H1 (cell line): Measurements from ENCODE around the gene POLG. TPM values are rescaled to one million over a fixed set of nuclear protein-coding genes. Genes with fewer than 3 reads are reported as not detected.

ENCODE experiments used
- CTCF ChIA-PET: fragments of 300-600 bp; sonication (Branson Sonifier 250); formaldehyde crosslinking; loops from one replicate; lab custom pipeline; 2021; ENCODE audit not compliant: partially characterized antibody; lab: Charles Lee
- POLR2A ChIA-PET: fragments of 300-600 bp; sonication (Branson Sonifier 250); formaldehyde crosslinking; loops from one replicate; lab custom pipeline; 2021; ENCODE audit warnings: inconsistent platforms; ENCODE audit not compliant: partially characterized antibody; lab: Charles Lee
- DNase-seq, 2 experiments: peaks; one replicate each; pipeline versions ENCODE4 v3.0.0 to v3.0.0-alpha.2; 2010 to 2022; ENCODE audit warnings: low spot score in 2 of 2, low read depth in 1 of 2, mixed read lengths in 1 of 2
- FAIRE-seq: peaks from 2 replicates; lab custom pipeline; 2011; peaks lifted over from hg19 to GRCh38; lab: Jason Lieb, UNC
- H2AFZ ChIP-seq: 2 replicates; pipeline ENCODE4 v1.8.1; 2012; ENCODE audit warnings: low read length, inconsistent platforms
- H2AK5ac ChIP-seq: 2 replicates; pipeline ENCODE4 v1.6.1; 2013; ENCODE audit warnings: low read depth, low read length
- H2BK120ac ChIP-seq: replicated peaks from 2 replicates; pipeline ENCODE3; 2013; ENCODE audit warnings: low read depth, low read length, inconsistent platforms
- H2BK12ac ChIP-seq: 2 replicates; pipeline ENCODE4 v1.6.1; 2013; ENCODE audit warnings: low read depth, low read length
- H2BK15ac ChIP-seq: 2 replicates; pipeline ENCODE4 v1.6.1; 2013; ENCODE audit warnings: low read length
- H2BK20ac ChIP-seq: 2 replicates; pipeline ENCODE4 v1.6.1; 2013; ENCODE audit warnings: low read length
- H2BK5ac ChIP-seq: 2 replicates; pipeline ENCODE4 v1.6.1; 2013; ENCODE audit warnings: low read depth, low read length
- H3K14ac ChIP-seq: 2 replicates; pipeline ENCODE4 v1.6.1; 2013; ENCODE audit warnings: inconsistent platforms; ENCODE audit not compliant: insufficient read length
- H3K18ac ChIP-seq: 2 replicates; pipeline ENCODE4 v1.6.1; 2013; ENCODE audit warnings: low read length; ENCODE audit errors: extremely low read depth
- H3K23ac ChIP-seq: 2 replicates; pipeline ENCODE4 v1.6.1; 2013; ENCODE audit warnings: inconsistent platforms; ENCODE audit not compliant: insufficient read length
- H3K23me2 ChIP-seq: 2 replicates; pipeline ENCODE4 v1.6.1; 2013; ENCODE audit warnings: low read depth, low read length
- H3K27ac ChIP-seq: 2 replicates; pipeline ENCODE4 v1.6.1; 2011; ENCODE audit warnings: low read depth, low read length, inconsistent platforms
- H3K27me3 ChIP-seq, 4 experiments: replicated peaks in 1 of 4; 1 replicate in 1 of 4; 2 replicates in 3 of 4; pipeline versions ENCODE4 v1.6.1 to v1.8.1; 2011 to 2013; ENCODE audit warnings: low read length in 3 of 4, mild to moderate bottlenecking in 3 of 4, inconsistent platforms in 2 of 4, mixed read lengths in 2 of 4, moderate library complexity in 1 of 4; ENCODE audit not compliant: control insufficient read depth in 3 of 4, insufficient read depth in 3 of 4; ENCODE audit errors: extremely low read depth in 1 of 4
- H3K36me3 ChIP-seq, 4 experiments: 2 replicates each; pipeline versions ENCODE4 v1.6.1 to v1.8.1; 2011 to 2013; ENCODE audit warnings: mild to moderate bottlenecking in 4 of 4, low read length in 3 of 4, moderate library complexity in 2 of 4, control low read depth in 1 of 4, inconsistent platforms in 1 of 4; ENCODE audit not compliant: insufficient read depth in 4 of 4, control insufficient read depth in 2 of 4
- H3K4ac ChIP-seq: replicated peaks from 2 replicates; pipeline ENCODE3; 2013; ENCODE audit warnings: low read length, low read depth, mixed read lengths, inconsistent platforms; ENCODE audit not compliant: insufficient read length
- H3K4me1 ChIP-seq, 4 experiments: replicated peaks in 1 of 4; 1 replicate in 1 of 4; 2 replicates in 3 of 4; pipeline versions ENCODE4 v1.6.1 to v1.8.1; 2011 to 2013; ENCODE audit warnings: low read length in 3 of 4, inconsistent platforms in 2 of 4, mixed read lengths in 1 of 4; ENCODE audit not compliant: insufficient read depth in 4 of 4, control insufficient read depth in 3 of 4
- H3K4me2 ChIP-seq, 2 experiments: 2 replicates each; pipeline versions ENCODE4 v1.6.1 to v1.8.1; 2011 to 2013; ENCODE audit warnings: low read depth in 2 of 2, low read length in 2 of 2, control low read depth in 1 of 2, inconsistent platforms in 1 of 2, mild to moderate bottlenecking in 1 of 2; ENCODE audit not compliant: insufficient read depth in 1 of 2
- H3K4me3 ChIP-seq, 4 experiments: fragments of 200-600, 300-600 bp in 1 of 4; sonication (generic), shearing (Covaris generic), sonication (Bioruptor Twin) in 1 of 4; 2 replicates each; pipeline versions ENCODE4 v1.5.1 to v1.8.1; 2011 to 2016; ENCODE audit warnings: low read length in 4 of 4, low read depth in 3 of 4, control low read depth in 2 of 4, inconsistent platforms in 2 of 4, mild to moderate bottlenecking in 2 of 4, mixed read lengths in 1 of 4, moderate library complexity in 1 of 4; ENCODE audit not compliant: insufficient read depth in 2 of 4; ENCODE audit errors: extremely low read depth in 1 of 4
- H3K56ac ChIP-seq: replicated peaks from 2 replicates; pipeline ENCODE3; 2013; ENCODE audit warnings: low read depth, mild to moderate bottlenecking, mixed read lengths, low read length, inconsistent platforms; ENCODE audit not compliant: insufficient read length
- H3K79me1 ChIP-seq: 2 replicates; pipeline ENCODE4 v1.6.1; 2013; ENCODE audit warnings: low read depth, low read length, control low read depth
- H3K79me2 ChIP-seq, 2 experiments: 2 replicates each; pipeline versions ENCODE4 v1.6.1 to v1.8.1; 2012 to 2013; ENCODE audit warnings: low read length in 2 of 2, mild to moderate bottlenecking in 2 of 2, inconsistent platforms in 1 of 2; ENCODE audit not compliant: insufficient read depth in 2 of 2, control insufficient read depth in 1 of 2
- H3K9ac ChIP-seq, 4 experiments: replicated peaks in 1 of 4; 1 replicate in 1 of 4; 2 replicates in 3 of 4; pipeline versions ENCODE4 v1.6.1 to v1.8.1; 2011 to 2013; ENCODE audit warnings: low read depth in 3 of 4, low read length in 3 of 4, control low read depth in 2 of 4, mild to moderate bottlenecking in 2 of 4, moderate library complexity in 2 of 4, inconsistent platforms in 1 of 4; ENCODE audit errors: extremely low read depth in 1 of 4
- H3K9me3 ChIP-seq, 2 experiments: 2 replicates each; pipeline versions ENCODE4 v1.6.1 to v1.8.1; 2012 to 2013; ENCODE audit warnings: mild to moderate bottlenecking in 2 of 2, moderate library complexity in 2 of 2, control low read depth in 1 of 2, inconsistent platforms in 1 of 2, low read depth in 1 of 2, low read length in 1 of 2, mixed read lengths in 1 of 2; ENCODE audit not compliant: insufficient read depth in 2 of 2
- H4K20me1 ChIP-seq, 2 experiments: replicated peaks in 1 of 2; 2 replicates each; pipeline versions ENCODE3 to v1.8.1; 2011 to 2013; ENCODE audit warnings: inconsistent platforms in 2 of 2, low read length in 2 of 2, mild to moderate bottlenecking in 1 of 2; ENCODE audit not compliant: insufficient read depth in 2 of 2, control insufficient read depth in 1 of 2
- H4K5ac ChIP-seq: 2 replicates; pipeline ENCODE4 v1.6.1; 2013; ENCODE audit warnings: low read length, low read depth, mixed read lengths, inconsistent platforms; ENCODE audit not compliant: insufficient read length
- H4K8ac ChIP-seq: 2 replicates; pipeline ENCODE4 v1.8.0; 2013; ENCODE audit warnings: mild to moderate bottlenecking, moderate library complexity, low read length, inconsistent platforms; ENCODE audit not compliant: insufficient read depth; ENCODE audit errors: extremely low read depth
- H4K91ac ChIP-seq: replicated peaks from 2 replicates; pipeline ENCODE3; 2013; ENCODE audit warnings: low read length, mixed read lengths, inconsistent platforms; ENCODE audit not compliant: insufficient read length
- EP300 ChIP-seq, 2 experiments: IDR thresholded peaks; 1 replicate in 1 of 2; 2 replicates in 1 of 2; pipeline ENCODE4 v1.6.1; 2011 to 2012; ENCODE audit warnings: low read depth in 2 of 2, low read length in 2 of 2, mild to moderate bottlenecking in 2 of 2, borderline replicate concordance in 1 of 2, inconsistent platforms in 1 of 2, moderate library complexity in 1 of 2
- EZH2 ChIP-seq: fragments of 200-600 bp; sonication (generic); IDR thresholded peaks from 2 replicates; pipeline ENCODE4 v1.7.1; 2012; ENCODE audit warnings: low read depth, mild to moderate bottlenecking, moderate library complexity, low read length, inconsistent platforms; ENCODE audit not compliant: severe bottlenecking
- WGBS, 2 experiments: shearing (Covaris generic) in 1 of 2; methylation state at CpG; one replicate each; pipeline versions ENCODE4 v1.1.6 to v1.1.7; 2013 to 2015; ENCODE audit warnings: low lambda C conversion rate in 2 of 2, mixed read lengths in 2 of 2, inconsistent platforms in 1 of 2, low coverage in 1 of 2, missing lambda C conversion rate in 1 of 2; ENCODE audit not compliant: insufficient replicate concordance in 2 of 2, insufficient coverage in 1 of 2, insufficient read length in 1 of 2; ENCODE audit errors: extremely low coverage in 1 of 2, missing lambda C conversion rate in 1 of 2; 5-methylcytosine and 5-hydroxymethylcytosine counted together
- polyA plus RNA-seq, 7 experiments: library from polyadenylated mRNA; depleted of rRNA in 3 of 7; stranded (reverse) in 5 of 7; unstranded in 2 of 7; fragments of >200 nt in 5 of 7; fragments of 200-250 nt in 2 of 7; gene quantifications; 1 replicate in 5 of 7; 2 replicates in 1 of 7; 4 replicates in 1 of 7; pipeline versions ENCODE4 v1.2.1 to v1.2.3, GENCODE V29; 2011 to 2013; ENCODE audit warnings: missing spikeins in 2 of 7, mixed read lengths in 2 of 7
- total RNA-seq: library from RNA; stranded (reverse); fragmentation: NEBNext Ultra II Directional; extraction: Animal tissue kit (Norgen Biotek cat#: 25700); gene quantifications from 2 replicates; pipeline ENCODE4 v1.2.1, GENCODE V29; 2021

Gene POLG
- total and polyA plus RNA-seq, 2 of the 8 experiments (the other 6 are each of a cell fraction or from before 2014, with no cell fraction given), result 14.8 to 52.3 TPM

- H3K79me2 ChIP-seq, result no peaks in the 10 kb centered on the region
- H3K79me1 ChIP-seq, result no peaks in the 10 kb centered on the region
- ChIA-PET CTCF (interaction anchor here (0.9 to 2.4 kb wide), 8 partner anchors 13 to 100 kb away, joined by 4 to 50 read pairs (median 4); no protein-coding TSS in a partner anchor), POLR2A (interaction anchor here (1.3 to 5.2 kb wide), 5 partner anchors 9 to 36 kb away, joined by 4 to 26 read pairs (median 6); no protein-coding TSS in a partner anchor)
- no peak overlapping the region for H3K56ac ChIP-seq
- H3K18ac ChIP-seq, result no peak overlapping the region
- H3K36me3 ChIP-seq, result no peaks in the 10 kb centered on the region; a peak in 1 of 8 replicates
- H3K27ac ChIP-seq, result no peak overlapping the region
- no peak overlapping the region for H2AFZ ChIP-seq
- no peak overlapping the region for H3K14ac ChIP-seq
- no peak for FAIRE-seq
- H3K4me3 ChIP-seq, result peak overlapping the region in 1 of 4 experiments; percentile 50; a peak in 2 of 8 replicates
- no peak overlapping the region for H3K9ac ChIP-seq
- no peak overlapping the region for H4K5ac ChIP-seq
- no peak overlapping the region for H3K23ac ChIP-seq
- H4K20me1 ChIP-seq, result peaks cover 7 to 30% of the 10 kb centered on the region in 2 experiments
- no peak overlapping the region for H2BK15ac ChIP-seq
- no peak overlapping the region for H2BK5ac ChIP-seq
- H2BK120ac ChIP-seq, result no peak overlapping the region
- 0 out of 2 replicates have a peak overlapping the region, but pooled peaks have one; percentile 60 for H2BK12ac ChIP-seq
- no peak overlapping the region for H2BK20ac ChIP-seq
- H4K91ac ChIP-seq, result no peak overlapping the region
- no peak overlapping the region for H4K8ac ChIP-seq
- no peak overlapping the region for H3K4ac ChIP-seq
- H3K4me2 ChIP-seq, result peak overlapping the region; percentile 68 to 80; a peak in 2 of 4 replicates
- peaks cover 6% of the 10 kb centered on the region; the same call in 1 of the 2 replicates for H3K23me2 ChIP-seq
- peaks cover 95 to 100% (median 99%) of the 10 kb centered on the region in 4 experiments for H3K27me3 ChIP-seq
- WGBS, 2 experiments, result 25% methylated on average over 11 of the region's 15 CpGs; no CpG with 5 or more reads in 1 of the 2 experiments
- no peak for DNase-seq
- H2AK5ac ChIP-seq, result no peak overlapping the region
- H3K4me1 ChIP-seq, result peaks cover 15 to 32% (median 18%) of the 10 kb centered on the region in 4 experiments
- H3K9me3 ChIP-seq, result no peaks in the 10 kb centered on the region; a peak in 1 of 4 replicates
- TF ChIP-seq EZH2 (peak; percentile 83), EP300 (IDR thresholded peaks at IDR 0.05; ENCODE audit: borderline replicate concordance in 1 of 2, low read depth in 2 of 2, low read length in 2 of 2) (peak in 1 of 2 experiments; percentile 51; a peak in 1 of 3 replicates)
Observed at GRCh38 chr15:89372069-89372935, 37.7 kb upstream of the POLG start.
